ENCODE data around the gene CTDSPL2.

- TF ChIP-seq RARB (CRISPR knock-in tag; IDR thresholded peaks at IDR 0.05) (no peak), POU6F1 (CRISPR knock-in tag; IDR thresholded peaks at IDR 0.05; ENCODE audit: borderline replicate concordance, low read depth) (no peak), CSRNP3 (CRISPR knock-in tag; IDR thresholded peaks at IDR 0.05) (no peak), CSDC2 (CRISPR knock-in tag; IDR thresholded peaks at IDR 0.05) (no peak), PATZ1 (CRISPR knock-in tag; IDR thresholded peaks at IDR 0.05; ENCODE audit: borderline replicate concordance) (no peak), ZNF70 (CRISPR knock-in tag; IDR thresholded peaks at IDR 0.05) (no peak), OSR1 (CRISPR knock-in tag; IDR thresholded peaks at IDR 0.05) (no peak), ZFP3 (CRISPR knock-in tag; IDR thresholded peaks at IDR 0.05) (no peak), ZNF8 (CRISPR knock-in tag; IDR thresholded peaks at IDR 0.05) (no peak), PPARA (CRISPR knock-in tag; IDR thresholded peaks at IDR 0.05; ENCODE audit: borderline replicate concordance) (no peak), TSHZ2 (CRISPR knock-in tag; IDR thresholded peaks at IDR 0.05) (no peak), ZNF565 (CRISPR knock-in tag; conservative IDR thresholded peaks at IDR 0.05; ENCODE audit: low read depth) (no peak)
These were observed 99.8 kb downstream of the CTDSPL2 start for GRCh38 chr15:44527241-44527640.
